ENCODE results near the gene SMPD3. TPM values are rescaled to one million over a fixed set of nuclear protein-coding genes. Genes with fewer than 3 reads are reported as not detected.

Gene SMPD3
- total and polyA plus RNA-seq, 12 donors: 0.03 to 1.2 (median 0.22) TPM; not detected in 1

DNA sequence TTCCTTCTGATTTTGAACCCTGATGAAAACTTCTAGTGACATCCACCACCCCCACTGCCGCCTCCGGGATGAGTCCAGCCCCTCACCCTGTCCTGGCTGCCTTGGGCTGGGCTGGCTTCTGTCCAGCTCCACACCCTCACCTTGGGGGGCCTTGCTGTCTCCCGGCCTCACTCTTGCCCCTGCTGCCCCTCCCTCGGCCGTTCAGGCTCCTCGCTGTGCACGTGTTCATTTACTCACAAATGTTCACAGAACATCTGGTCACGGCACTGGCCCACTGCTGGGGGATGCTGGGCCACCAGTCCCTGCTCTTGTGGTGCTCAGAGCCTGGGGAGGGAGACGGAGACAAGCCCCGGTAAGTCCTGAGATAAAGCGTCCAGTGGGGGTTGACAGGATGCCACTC lies 96.8 kb downstream of the SMPD3 start:
- no peak overlapping the region for H3K27ac ChIP-seq
- no peak overlapping the region for H3K4me3 ChIP-seq
- H3K27me3 ChIP-seq: no peaks in the 10 kb centered on the region
- 87 to 88% methylated on average over 11 of the region's 11 CpGs for WGBS, 2 donors
- TF ChIP-seq, protein P1, sequence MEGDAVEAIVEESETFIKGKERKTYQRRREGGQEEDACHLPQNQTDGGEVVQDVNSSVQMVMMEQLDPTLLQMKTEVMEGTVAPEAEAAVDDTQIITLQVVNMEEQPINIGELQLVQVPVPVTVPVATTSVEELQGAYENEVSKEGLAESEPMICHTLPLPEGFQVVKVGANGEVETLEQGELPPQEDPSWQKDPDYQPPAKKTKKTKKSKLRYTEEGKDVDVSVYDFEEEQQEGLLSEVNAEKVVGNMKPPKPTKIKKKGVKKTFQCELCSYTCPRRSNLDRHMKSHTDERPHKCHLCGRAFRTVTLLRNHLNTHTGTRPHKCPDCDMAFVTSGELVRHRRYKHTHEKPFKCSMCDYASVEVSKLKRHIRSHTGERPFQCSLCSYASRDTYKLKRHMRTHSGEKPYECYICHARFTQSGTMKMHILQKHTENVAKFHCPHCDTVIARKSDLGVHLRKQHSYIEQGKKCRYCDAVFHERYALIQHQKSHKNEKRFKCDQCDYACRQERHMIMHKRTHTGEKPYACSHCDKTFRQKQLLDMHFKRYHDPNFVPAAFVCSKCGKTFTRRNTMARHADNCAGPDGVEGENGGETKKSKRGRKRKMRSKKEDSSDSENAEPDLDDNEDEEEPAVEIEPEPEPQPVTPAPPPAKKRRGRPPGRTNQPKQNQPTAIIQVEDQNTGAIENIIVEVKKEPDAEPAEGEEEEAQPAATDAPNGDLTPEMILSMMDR (IDR thresholded peaks at IDR 0.05): no peak
- ATAC-seq (no peak), DNase-seq (no peak)
- H3K9me3 ChIP-seq: no peaks in the 10 kb centered on the region
- peaks cover 0 to 11% (median 5%) of the 10 kb centered on the region in 9 donors for H3K4me1 ChIP-seq
- intact Hi-C loops (cut with DNase I): no loop called here
- peaks cover 0 to 100% (median 74%) of the 10 kb centered on the region in 9 donors for H3K36me3 ChIP-seq

DNA sequence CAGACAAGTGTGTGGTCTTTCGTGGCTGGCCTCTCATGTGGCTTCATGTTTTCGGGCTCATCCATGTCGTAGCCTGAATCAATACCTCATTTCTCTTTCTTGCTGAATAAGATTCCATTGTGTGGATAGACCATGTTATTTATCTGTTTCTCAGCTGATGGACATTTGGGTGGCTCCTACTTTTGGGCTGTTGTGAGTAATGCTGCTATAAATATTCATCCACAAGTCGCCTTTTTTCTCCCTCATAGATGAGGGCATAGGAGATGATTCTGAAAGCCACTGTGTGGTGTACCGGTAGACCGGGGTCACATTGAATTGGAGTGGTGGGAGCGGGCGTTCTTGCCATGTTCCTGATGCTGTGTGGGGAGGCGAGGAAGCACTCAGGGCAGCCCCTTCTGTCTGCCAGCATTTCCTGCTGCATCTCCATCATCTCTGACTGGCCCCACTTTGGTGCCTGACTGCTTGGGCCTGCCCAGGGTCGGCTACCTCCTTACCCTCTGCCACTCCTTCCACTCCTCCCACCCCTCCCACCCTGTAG lies 97.4 kb downstream of the SMPD3 start:
- ATAC-seq: no peak
- H3K9me3 ChIP-seq: no peaks in the 10 kb centered on the region
- TF ChIP-seq, protein P1 (IDR thresholded peaks at IDR 0.05): no peak
- no peak overlapping the region for H3K4me3 ChIP-seq
- intact Hi-C loops (cut with DNase I): no loop called here
- DNase-seq: no peak
- 90 to 91% methylated on average over 10 of the region's 10 CpGs for WGBS, 2 donors
- peaks cover 0 to 100% (median 73%) of the 10 kb centered on the region in 9 donors for H3K36me3 ChIP-seq
- no peak overlapping the region for H3K27ac ChIP-seq
- H3K27me3 ChIP-seq: no peaks in the 10 kb centered on the region
- H3K4me1 ChIP-seq: peaks cover 0 to 11% (median 3%) of the 10 kb centered on the region in 9 donors

DNA sequence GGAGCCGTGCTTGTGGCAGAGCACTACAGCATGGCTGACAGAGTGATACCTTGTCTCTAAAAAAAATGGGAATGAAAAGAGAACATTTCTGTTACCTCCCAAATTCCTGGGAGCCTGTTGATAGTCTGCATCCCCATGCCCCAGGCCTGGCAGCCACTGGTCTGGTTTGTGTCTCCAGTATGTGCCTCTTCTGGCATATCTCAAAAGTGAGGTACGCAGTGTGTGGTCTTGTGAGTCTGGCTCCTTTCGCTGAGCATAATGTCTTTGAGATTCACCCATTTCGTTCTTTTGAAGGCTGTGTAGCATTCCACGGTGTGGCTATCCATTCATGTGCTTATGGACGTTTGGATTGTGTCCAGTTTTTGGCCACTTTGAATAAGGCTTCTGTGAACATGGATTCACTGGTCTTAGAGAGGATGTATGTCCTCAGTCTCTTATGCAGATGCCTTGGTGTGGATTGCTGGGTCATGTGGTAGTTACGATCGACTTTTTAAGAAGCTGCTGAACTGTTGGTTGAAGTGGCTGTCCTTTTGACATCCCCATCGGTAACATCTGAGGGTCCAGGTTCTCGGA lies 98.4 kb downstream of the SMPD3 start:
- no peak for DNase-seq
- intact Hi-C loops (cut with DNase I): no loop called here
- H3K4me3 ChIP-seq: no peak overlapping the region
- TF ChIP-seq, protein P1 (IDR thresholded peaks at IDR 0.05): no peak
- H3K36me3 ChIP-seq: peaks cover 0 to 100% (median 68%) of the 10 kb centered on the region in 9 donors
- ATAC-seq: no peak
- no peak overlapping the region for H3K27ac ChIP-seq
- no peaks in the 10 kb centered on the region for H3K27me3 ChIP-seq
- no peaks in the 10 kb centered on the region for H3K9me3 ChIP-seq
- H3K4me1 ChIP-seq: peaks cover 0 to 19% (median 5%) of the 10 kb centered on the region in 9 donors
- WGBS, 2 donors: 75 to 84% methylated on average over 10 of the region's 10 CpGs

DNA sequence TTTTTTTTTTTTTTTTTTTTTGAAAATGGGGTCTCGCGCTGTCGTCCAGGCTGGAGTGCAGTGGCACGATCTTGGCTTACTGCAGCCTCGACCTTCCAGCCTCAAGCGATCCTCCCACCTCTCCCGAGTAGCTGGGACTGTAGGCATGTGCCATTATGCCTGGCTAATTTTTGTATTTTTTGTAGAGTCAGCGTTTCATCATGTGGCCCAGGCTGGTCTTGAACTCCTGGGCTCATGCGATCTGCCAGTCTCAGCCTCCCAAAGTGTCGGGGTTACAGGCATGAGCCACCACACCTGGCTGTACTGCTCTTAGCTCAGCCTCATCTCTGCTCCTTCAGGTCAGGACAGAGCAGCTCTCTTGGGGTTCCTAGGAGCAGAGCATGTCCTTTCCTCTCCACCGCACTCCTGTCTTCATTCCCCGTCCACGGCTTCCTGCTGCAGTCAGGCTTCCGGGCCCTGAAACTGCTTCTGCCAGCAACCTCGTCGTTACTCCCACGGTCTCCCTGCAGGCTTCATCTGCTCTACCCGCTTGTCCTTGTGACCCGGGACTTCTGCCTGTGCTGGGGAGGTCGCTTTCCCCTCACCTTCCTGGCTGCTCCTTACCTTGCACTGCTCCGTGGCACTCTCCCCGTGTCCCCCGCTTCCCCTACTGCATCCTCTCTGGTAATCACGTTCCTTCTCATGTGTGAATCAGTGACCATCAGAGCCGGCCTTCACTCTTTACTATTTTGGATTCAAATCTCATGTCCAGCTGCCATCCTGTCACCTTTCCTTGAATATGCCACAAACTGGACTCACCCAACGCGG lies 99.5 kb downstream of the SMPD3 start:
- H3K36me3 ChIP-seq: peaks cover 0 to 97% (median 64%) of the 10 kb centered on the region in 9 donors
- H3K27me3 ChIP-seq: no peaks in the 10 kb centered on the region
- DNase-seq (no peak), ATAC-seq (no peak)
- WGBS, 2 donors: 89 to 93% methylated on average over 27 of the region's 27 CpGs
- peaks cover 0 to 27% (median 6%) of the 10 kb centered on the region in 9 donors for H3K4me1 ChIP-seq
- TF ChIP-seq, protein P1 (IDR thresholded peaks at IDR 0.05): no peak
- no peak overlapping the region for H3K4me3 ChIP-seq
- H3K9me3 ChIP-seq: no peaks in the 10 kb centered on the region
- intact Hi-C loops (cut with DNase I): no loop called here
- H3K27ac ChIP-seq: no peak overlapping the region
